Osteoblast (primary cell): ENCODE results near the gene MYL3. TPM values are rescaled to one million over a fixed set of nuclear protein-coding genes. Genes with fewer than 3 reads are reported as not detected.

Experiments used
- DNase-seq: peaks from one replicate; pipeline ENCODE4 v3.0.0; 2011; ENCODE audit warnings: low spot score, mixed read lengths; ENCODE audit not compliant: insufficient read length; ENCODE audit errors: missing footprints
- H2AFZ ChIP-seq: 2 replicates; pipeline ENCODE4 v1.6.0; 2011; ENCODE audit warnings: mild to moderate bottlenecking, low read length
- H3K27ac ChIP-seq: 2 replicates; pipeline ENCODE4 v1.5.1; 2011; ENCODE audit warnings: mild to moderate bottlenecking, low read depth, low read length, moderate library complexity
- H3K27me3 ChIP-seq: 2 replicates; pipeline ENCODE4 v1.6.0; 2012; ENCODE audit warnings: mild to moderate bottlenecking, control low read depth, inconsistent platforms, low read length, moderate library complexity; ENCODE audit not compliant: insufficient read depth
- H3K36me3 ChIP-seq: 2 replicates; pipeline ENCODE4 v1.5.1; 2011; ENCODE audit warnings: mild to moderate bottlenecking, low read length, control low read depth, moderate library complexity; ENCODE audit not compliant: insufficient read depth
- H3K4me1 ChIP-seq: 2 replicates; pipeline ENCODE4 v1.5.1; 2011; ENCODE audit warnings: mild to moderate bottlenecking, low read length, control low read depth, moderate library complexity; ENCODE audit not compliant: insufficient read depth
- H3K4me2 ChIP-seq: 2 replicates; pipeline ENCODE4 v1.6.0; 2011; ENCODE audit warnings: mild to moderate bottlenecking, low read length; ENCODE audit not compliant: insufficient read depth
- H3K4me3 ChIP-seq: fragments of 200-600 bp; sonication (generic); 3 replicates; pipeline ENCODE4 v1.5.1; 2012; ENCODE audit warnings: mild to moderate bottlenecking, low read length, inconsistent platforms; ENCODE audit not compliant: insufficient read depth
- H3K79me2 ChIP-seq: 2 replicates; pipeline ENCODE4 v1.6.0; 2012; ENCODE audit warnings: mild to moderate bottlenecking, low read length, control low read depth, inconsistent platforms; ENCODE audit not compliant: insufficient read depth
- H3K9me3 ChIP-seq: 2 replicates; pipeline ENCODE4 v1.5.1; 2011; ENCODE audit warnings: low read depth, low read length, control low read depth
- H4K20me1 ChIP-seq: 2 replicates; pipeline ENCODE4 v1.6.0; 2012; ENCODE audit warnings: mild to moderate bottlenecking, low read length, control low read depth; ENCODE audit not compliant: insufficient read depth
- total RNA-seq: library from RNA; depleted of rRNA; stranded (reverse); fragments of >200 nt; gene quantifications from 2 replicates; pipeline ENCODE4 v1.2.3, GENCODE V29; 2012
- TF ChIP-seq, protein P1 (sequence below): IDR thresholded peaks from 2 replicates; pipeline ENCODE4 v1.5.1; 2011; ENCODE audit warnings: mild to moderate bottlenecking, low read depth, low read length, moderate library complexity; ENCODE audit errors: extremely low read depth

Gene MYL3
- total RNA-seq, 1 donor, result not detected

- Histone ChIP-seq H3K27ac (no peak overlapping the region), H3K9me3 (no peaks in the 10 kb centered on the region), H3K4me3 (peak overlapping the region; percentile 74), H3K79me2 (no peaks in the 10 kb centered on the region), H3K27me3 (no peaks in the 10 kb centered on the region), H2AFZ (no peak overlapping the region), H3K36me3 (no peaks in the 10 kb centered on the region), H3K4me1 (peaks cover 15% of the 10 kb centered on the region), H4K20me1 (no peaks in the 10 kb centered on the region), H3K4me2 (peak overlapping the region; percentile 89)
- TF ChIP-seq, protein P1, sequence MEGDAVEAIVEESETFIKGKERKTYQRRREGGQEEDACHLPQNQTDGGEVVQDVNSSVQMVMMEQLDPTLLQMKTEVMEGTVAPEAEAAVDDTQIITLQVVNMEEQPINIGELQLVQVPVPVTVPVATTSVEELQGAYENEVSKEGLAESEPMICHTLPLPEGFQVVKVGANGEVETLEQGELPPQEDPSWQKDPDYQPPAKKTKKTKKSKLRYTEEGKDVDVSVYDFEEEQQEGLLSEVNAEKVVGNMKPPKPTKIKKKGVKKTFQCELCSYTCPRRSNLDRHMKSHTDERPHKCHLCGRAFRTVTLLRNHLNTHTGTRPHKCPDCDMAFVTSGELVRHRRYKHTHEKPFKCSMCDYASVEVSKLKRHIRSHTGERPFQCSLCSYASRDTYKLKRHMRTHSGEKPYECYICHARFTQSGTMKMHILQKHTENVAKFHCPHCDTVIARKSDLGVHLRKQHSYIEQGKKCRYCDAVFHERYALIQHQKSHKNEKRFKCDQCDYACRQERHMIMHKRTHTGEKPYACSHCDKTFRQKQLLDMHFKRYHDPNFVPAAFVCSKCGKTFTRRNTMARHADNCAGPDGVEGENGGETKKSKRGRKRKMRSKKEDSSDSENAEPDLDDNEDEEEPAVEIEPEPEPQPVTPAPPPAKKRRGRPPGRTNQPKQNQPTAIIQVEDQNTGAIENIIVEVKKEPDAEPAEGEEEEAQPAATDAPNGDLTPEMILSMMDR, result no peak
- DNase-seq, result peak; percentile 56
Measured at GRCh38 chr3:46846624-46847542, 16.4 kb downstream of the MYL3 start.

DNA sequence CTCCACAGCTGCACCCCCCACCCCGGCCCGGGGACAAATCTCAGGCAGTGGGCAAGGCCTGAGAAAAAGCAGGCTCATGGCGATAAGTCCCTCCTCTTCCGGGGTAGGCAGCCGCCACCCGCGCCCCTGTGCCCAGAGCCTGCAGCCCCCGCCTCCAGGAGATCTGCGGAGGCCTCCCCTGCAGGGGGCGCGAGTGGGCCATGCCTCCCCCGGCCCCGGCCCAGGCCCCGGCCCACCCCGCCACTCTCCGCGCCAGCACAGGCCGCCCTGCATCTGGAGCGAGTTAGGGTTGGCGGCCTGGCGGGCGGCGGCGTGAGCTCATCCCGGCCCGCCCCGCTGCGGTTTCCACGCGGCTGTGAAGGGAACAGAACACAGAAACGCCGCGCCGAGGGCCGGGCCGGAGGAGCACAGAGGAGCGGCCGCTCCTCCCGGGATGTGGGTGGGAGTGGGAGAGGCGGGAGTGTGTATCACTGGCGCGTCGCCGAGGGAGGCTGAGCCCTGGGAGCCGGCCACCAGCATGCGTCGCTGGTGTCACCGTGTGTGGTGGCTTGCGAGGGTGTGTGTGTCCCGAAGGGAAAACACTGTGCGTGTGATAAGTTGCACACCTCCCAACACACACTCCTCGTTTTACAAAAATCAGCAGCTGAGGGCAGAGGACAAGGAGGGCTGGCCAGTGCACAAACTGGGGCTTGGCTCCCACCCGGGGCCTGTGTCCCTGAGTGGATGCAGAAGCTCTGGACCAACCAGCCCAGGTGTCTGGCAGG, 17.2 kb downstream of the MYL3 start:
- peaks cover 15% of the 10 kb centered on the region for H3K4me1 ChIP-seq
- peak overlapping the region; percentile 82 for H2AFZ ChIP-seq
- H3K36me3 ChIP-seq, result no peaks in the 10 kb centered on the region
- TF ChIP-seq, protein P1, result peak; percentile 17
- no peaks in the 10 kb centered on the region for H3K27me3 ChIP-seq
- peak overlapping the region; percentile 28 for H3K27ac ChIP-seq
- peak overlapping the region; percentile 89 for H3K4me2 ChIP-seq
- peak; percentile 97 for DNase-seq
- H3K79me2 ChIP-seq, result no peaks in the 10 kb centered on the region
- no peaks in the 10 kb centered on the region for H3K9me3 ChIP-seq
- no peaks in the 10 kb centered on the region for H4K20me1 ChIP-seq
- H3K4me3 ChIP-seq, result peak overlapping the region; percentile 74

DNA sequence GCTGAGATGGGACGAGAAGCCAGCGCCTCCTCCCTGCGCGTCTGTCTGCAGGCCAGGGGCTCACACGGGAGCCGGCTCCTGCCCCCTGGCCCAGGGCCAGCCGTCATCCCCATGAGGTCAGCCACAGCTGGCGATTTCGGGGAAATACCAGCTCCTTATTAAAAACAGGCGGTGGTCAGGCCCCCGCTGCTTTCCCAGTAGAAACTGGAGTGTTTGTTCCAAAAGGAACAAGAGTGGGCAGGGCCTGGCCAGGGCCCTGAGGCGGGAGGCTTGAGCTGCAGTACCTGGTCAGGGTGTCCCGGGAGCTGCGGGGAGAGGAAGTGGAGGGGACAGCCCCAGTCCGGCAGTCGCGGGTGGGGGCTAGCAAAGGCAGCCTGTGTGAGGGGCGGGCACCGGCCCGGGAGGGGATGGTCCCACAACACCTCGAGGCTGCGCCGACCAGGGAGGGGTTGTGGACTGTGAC, 17.8 kb downstream of the MYL3 start:
- Histone ChIP-seq H2AFZ (peak overlapping the region; percentile 82), H3K4me1 (peaks cover 15% of the 10 kb centered on the region), H4K20me1 (no peaks in the 10 kb centered on the region), H3K36me3 (no peaks in the 10 kb centered on the region), H3K79me2 (no peaks in the 10 kb centered on the region), H3K4me2 (peak overlapping the region; percentile 89), H3K4me3 (peak overlapping the region; percentile 74), H3K9me3 (no peaks in the 10 kb centered on the region), H3K27ac (no peak overlapping the region), H3K27me3 (no peaks in the 10 kb centered on the region)
- peak; percentile 95 for DNase-seq
- TF ChIP-seq, protein P1, result no peak

GRCh38 chr3:46844881-46845312, 18.3 kb downstream of the MYL3 start:
- H3K27ac ChIP-seq, result no peak overlapping the region
- H3K4me3 ChIP-seq, result peak overlapping the region; percentile 74
- H3K9me3 ChIP-seq, result no peaks in the 10 kb centered on the region
- DNase-seq, result no peak
- H2AFZ ChIP-seq, result peak overlapping the region; percentile 82
- peak overlapping the region; percentile 89 for H3K4me2 ChIP-seq
- TF ChIP-seq, protein P1, result no peak
- no peaks in the 10 kb centered on the region for H3K27me3 ChIP-seq
- H3K4me1 ChIP-seq, result peaks cover 15% of the 10 kb centered on the region
- H3K79me2 ChIP-seq, result no peaks in the 10 kb centered on the region
- H3K36me3 ChIP-seq, result no peaks in the 10 kb centered on the region
- H4K20me1 ChIP-seq, result no peaks in the 10 kb centered on the region
